ENCODE measurements around the gene BARHL2.

GRCh38 chr1:90726986-90727480 is 9.9 kb upstream of the BARHL2 start:
- TF ChIP-seq, protein P1, sequence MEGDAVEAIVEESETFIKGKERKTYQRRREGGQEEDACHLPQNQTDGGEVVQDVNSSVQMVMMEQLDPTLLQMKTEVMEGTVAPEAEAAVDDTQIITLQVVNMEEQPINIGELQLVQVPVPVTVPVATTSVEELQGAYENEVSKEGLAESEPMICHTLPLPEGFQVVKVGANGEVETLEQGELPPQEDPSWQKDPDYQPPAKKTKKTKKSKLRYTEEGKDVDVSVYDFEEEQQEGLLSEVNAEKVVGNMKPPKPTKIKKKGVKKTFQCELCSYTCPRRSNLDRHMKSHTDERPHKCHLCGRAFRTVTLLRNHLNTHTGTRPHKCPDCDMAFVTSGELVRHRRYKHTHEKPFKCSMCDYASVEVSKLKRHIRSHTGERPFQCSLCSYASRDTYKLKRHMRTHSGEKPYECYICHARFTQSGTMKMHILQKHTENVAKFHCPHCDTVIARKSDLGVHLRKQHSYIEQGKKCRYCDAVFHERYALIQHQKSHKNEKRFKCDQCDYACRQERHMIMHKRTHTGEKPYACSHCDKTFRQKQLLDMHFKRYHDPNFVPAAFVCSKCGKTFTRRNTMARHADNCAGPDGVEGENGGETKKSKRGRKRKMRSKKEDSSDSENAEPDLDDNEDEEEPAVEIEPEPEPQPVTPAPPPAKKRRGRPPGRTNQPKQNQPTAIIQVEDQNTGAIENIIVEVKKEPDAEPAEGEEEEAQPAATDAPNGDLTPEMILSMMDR (optimal IDR thresholded peaks at IDR 0.05 in 1 of 3, IDR thresholded peaks at IDR 0.05 in 1 of 3, conservative IDR thresholded peaks at IDR 0.05 in 1 of 3; ENCODE audit: extremely low read depth in 1 of 3, insufficient read depth in 2 of 3, low read length in 3 of 3) = no peak
- TF ChIP-seq EZH2 (IDR thresholded peaks at IDR 0.05; ENCODE audit: low read length) = no peak

Data from keratinocyte (primary cell).